Measurements from ENCODE around the gene TAS1R2. TPM values are rescaled to one million over a fixed set of nuclear protein-coding genes. Genes with fewer than 3 reads are reported as not detected.

The TAS1R2 gene
- total and polyA plus RNA-seq, 9 of the 15 experiments (the other 6 are each of a cell fraction or from before 2014, with no cell fraction given): not detected

DNA sequence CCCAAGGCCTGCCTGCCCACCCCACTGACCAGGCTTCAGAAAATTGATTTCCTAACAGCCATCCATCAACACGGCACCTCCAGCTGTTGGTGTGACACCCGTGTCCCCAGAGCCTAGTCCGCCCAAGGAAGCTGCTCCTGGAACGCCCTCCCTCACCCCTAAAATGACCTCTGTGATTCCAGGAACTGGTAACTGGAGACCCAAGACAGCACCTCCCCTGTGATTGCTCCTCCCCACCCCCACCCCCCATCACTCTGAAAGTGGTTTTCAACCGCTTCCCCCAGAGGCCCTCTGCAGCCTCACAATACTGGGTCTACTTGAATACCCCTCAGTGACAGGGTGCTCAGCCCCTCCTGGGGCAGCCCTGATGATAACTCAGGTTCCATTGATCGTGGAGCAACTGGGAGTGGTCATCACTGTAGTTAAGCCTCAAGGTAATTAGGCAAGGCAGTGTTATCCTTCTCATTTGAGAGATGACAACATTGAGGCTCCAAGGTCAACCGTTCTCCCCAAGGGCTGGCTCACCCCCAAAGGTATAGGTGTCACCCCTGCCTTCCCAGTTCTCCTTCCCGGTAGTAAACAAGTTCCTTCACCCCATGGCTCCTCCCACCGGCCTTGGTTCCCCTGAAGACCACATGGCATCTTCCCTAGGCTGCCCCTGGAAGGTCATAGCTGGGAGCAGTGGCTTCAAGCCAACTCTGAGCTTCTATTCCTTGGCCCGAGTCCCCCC lies 52.0 kb downstream of the TAS1R2 start (continued):
- TF ChIP-seq, protein P1, sequence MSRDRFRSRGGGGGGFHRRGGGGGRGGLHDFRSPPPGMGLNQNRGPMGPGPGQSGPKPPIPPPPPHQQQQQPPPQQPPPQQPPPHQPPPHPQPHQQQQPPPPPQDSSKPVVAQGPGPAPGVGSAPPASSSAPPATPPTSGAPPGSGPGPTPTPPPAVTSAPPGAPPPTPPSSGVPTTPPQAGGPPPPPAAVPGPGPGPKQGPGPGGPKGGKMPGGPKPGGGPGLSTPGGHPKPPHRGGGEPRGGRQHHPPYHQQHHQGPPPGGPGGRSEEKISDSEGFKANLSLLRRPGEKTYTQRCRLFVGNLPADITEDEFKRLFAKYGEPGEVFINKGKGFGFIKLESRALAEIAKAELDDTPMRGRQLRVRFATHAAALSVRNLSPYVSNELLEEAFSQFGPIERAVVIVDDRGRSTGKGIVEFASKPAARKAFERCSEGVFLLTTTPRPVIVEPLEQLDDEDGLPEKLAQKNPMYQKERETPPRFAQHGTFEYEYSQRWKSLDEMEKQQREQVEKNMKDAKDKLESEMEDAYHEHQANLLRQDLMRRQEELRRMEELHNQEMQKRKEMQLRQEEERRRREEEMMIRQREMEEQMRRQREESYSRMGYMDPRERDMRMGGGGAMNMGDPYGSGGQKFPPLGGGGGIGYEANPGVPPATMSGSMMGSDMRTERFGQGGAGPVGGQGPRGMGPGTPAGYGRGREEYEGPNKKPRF (IDR thresholded peaks at IDR 0.05; ENCODE audit: low read depth, low read length): no peak
- TF ChIP-seq EGR1 (conservative IDR thresholded peaks at IDR 0.05) (0 out of 2 replicates have a peak, but pooled peaks have one; percentile 16), TCF7L2 (IDR thresholded peaks at IDR 0.05; ENCODE audit: low read depth, low read length) (no peak), MED1 (CRISPR knock-in tag; IDR thresholded peaks at IDR 0.05; ENCODE audit: borderline replicate concordance) (no peak), STAG1 (CRISPR knock-in tag; IDR thresholded peaks at IDR 0.05; ENCODE audit: borderline replicate concordance) (no peak), XRCC3 (IDR thresholded peaks at IDR 0.05) (no peak), ZNF780A (CRISPR knock-in tag; IDR thresholded peaks at IDR 0.05) (no peak), SIN3A (IDR thresholded peaks at IDR 0.05; ENCODE audit: borderline replicate concordance in 2 of 2, control insufficient read depth in 1 of 2, low read depth in 2 of 2, low read length in 2 of 2) (0 out of 4 replicates have a peak, but pooled peaks of 1 of the 2 experiments have one; percentile 40), KAT7 (CRISPR knock-in tag; IDR thresholded peaks at IDR 0.05; ENCODE audit: borderline replicate concordance) (no peak), CSDE1 (IDR thresholded peaks at IDR 0.05) (no peak), THRAP3 (IDR thresholded peaks at IDR 0.05; ENCODE audit: borderline replicate concordance) (no peak), XRCC5 (IDR thresholded peaks at IDR 0.05; ENCODE audit: low read depth, low read length) (no peak), ARID1B (IDR thresholded peaks at IDR 0.05) (peak; percentile 74), BACH1 (tag; IDR thresholded peaks at IDR 0.05) (no peak; the same call in 1 of the 2 replicates), ZNF507 (tag; conservative IDR thresholded peaks at IDR 0.05) (no peak), ZNF263 (CRISPR knock-in tag; IDR thresholded peaks at IDR 0.05; ENCODE audit: borderline replicate concordance) (no peak), GABPA (tag; conservative IDR thresholded peaks at IDR 0.05; ENCODE audit: low read depth) (no peak)
- TF ChIP-seq, protein P2, sequence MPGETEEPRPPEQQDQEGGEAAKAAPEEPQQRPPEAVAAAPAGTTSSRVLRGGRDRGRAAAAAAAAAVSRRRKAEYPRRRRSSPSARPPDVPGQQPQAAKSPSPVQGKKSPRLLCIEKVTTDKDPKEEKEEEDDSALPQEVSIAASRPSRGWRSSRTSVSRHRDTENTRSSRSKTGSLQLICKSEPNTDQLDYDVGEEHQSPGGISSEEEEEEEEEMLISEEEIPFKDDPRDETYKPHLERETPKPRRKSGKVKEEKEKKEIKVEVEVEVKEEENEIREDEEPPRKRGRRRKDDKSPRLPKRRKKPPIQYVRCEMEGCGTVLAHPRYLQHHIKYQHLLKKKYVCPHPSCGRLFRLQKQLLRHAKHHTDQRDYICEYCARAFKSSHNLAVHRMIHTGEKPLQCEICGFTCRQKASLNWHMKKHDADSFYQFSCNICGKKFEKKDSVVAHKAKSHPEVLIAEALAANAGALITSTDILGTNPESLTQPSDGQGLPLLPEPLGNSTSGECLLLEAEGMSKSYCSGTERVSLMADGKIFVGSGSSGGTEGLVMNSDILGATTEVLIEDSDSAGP (CRISPR knock-in tag; IDR thresholded peaks at IDR 0.05): no peak
- TF ChIP-seq, protein P3, sequence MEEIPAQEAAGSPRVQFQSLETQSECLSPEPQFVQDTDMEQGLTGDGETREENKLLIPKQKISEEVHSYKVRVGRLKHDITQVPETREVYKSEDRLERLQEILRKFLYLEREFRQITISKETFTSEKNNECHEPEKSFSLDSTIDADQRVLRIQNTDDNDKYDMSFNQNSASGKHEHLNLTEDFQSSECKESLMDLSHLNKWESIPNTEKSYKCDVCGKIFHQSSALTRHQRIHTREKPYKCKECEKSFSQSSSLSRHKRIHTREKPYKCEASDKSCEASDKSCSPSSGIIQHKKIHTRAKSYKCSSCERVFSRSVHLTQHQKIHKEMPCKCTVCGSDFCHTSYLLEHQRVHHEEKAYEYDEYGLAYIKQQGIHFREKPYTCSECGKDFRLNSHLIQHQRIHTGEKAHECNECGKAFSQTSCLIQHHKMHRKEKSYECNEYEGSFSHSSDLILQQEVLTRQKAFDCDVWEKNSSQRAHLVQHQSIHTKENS (CRISPR knock-in tag; IDR thresholded peaks at IDR 0.05): no peak
- TF ChIP-seq, protein P4, sequence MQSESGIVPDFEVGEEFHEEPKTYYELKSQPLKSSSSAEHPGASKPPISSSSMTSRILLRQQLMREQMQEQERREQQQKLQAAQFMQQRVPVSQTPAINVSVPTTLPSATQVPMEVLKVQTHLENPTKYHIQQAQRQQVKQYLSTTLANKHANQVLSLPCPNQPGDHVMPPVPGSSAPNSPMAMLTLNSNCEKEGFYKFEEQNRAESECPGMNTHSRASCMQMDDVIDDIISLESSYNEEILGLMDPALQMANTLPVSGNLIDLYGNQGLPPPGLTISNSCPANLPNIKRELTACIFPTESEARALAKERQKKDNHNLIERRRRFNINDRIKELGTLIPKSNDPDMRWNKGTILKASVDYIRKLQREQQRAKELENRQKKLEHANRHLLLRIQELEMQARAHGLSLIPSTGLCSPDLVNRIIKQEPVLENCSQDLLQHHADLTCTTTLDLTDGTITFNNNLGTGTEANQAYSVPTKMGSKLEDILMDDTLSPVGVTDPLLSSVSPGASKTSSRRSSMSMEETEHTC (IDR thresholded peaks at IDR 0.05): no peak
